HepG2 (cell line): Measurements from ENCODE around the gene ANKRD29. TPM values are rescaled to one million over a fixed set of nuclear protein-coding genes. Genes with fewer than 3 reads are reported as not detected.

Source experiments
- E2F2 ChIP-seq: sonication (generic); formaldehyde crosslinking; IDR thresholded peaks from 2 replicates; pipeline ENCODE4 v1.4.0; 2020; ENCODE audit warnings: missing genetic modification reagents, borderline replicate concordance
- LRRFIP1 ChIP-seq: sonication (generic); formaldehyde crosslinking; conservative IDR thresholded peaks from 2 replicates; pipeline ENCODE4 v1.4.0; 2020; ENCODE audit warnings: missing genetic modification reagents
- NFE2L2 ChIP-seq: fragments of 150-350 bp; IDR thresholded peaks from 2 replicates; pipeline ENCODE4 v1.6.1; 2014; ENCODE audit warnings: low read length
- RORA ChIP-seq: sonication (generic); formaldehyde crosslinking; IDR thresholded peaks from 2 replicates; pipeline ENCODE4 v1.5.0; 2020; ENCODE audit warnings: mild to moderate bottlenecking, missing genetic modification reagents, moderate library complexity
- TGIF2 ChIP-seq: IDR thresholded peaks from 2 replicates; pipeline ENCODE4 v1.6.1; 2016; ENCODE audit warnings: control low read depth, missing compliant biosample characterization
- ZNF101 ChIP-seq: sonication (generic); formaldehyde crosslinking; IDR thresholded peaks from 2 replicates; pipeline ENCODE4 v1.4.0; 2020; ENCODE audit warnings: mild to moderate bottlenecking, low read depth, missing genetic modification reagents, borderline replicate concordance
- ZNF12 ChIP-seq: sonication (generic); formaldehyde crosslinking; IDR thresholded peaks from 2 replicates; pipeline ENCODE4 v1.5.0; 2020; ENCODE audit warnings: missing genetic modification reagents
- ZNF138 ChIP-seq: sonication (generic); formaldehyde crosslinking; IDR thresholded peaks from 2 replicates; pipeline ENCODE4 v1.5.0; 2020; ENCODE audit warnings: mild to moderate bottlenecking, low read depth, missing genetic modification reagents
- ZNF225 ChIP-seq: sonication (generic); formaldehyde crosslinking; IDR thresholded peaks from 2 replicates; pipeline ENCODE4 v1.4.0; 2020; ENCODE audit warnings: mild to moderate bottlenecking, missing genetic modification reagents
- polyA plus RNA-seq, 8 experiments: library from polyadenylated mRNA; depleted of rRNA in 3 of 8; stranded (reverse) in 7 of 8; unstranded in 1 of 8; fragments of >200 nt; fragmentation: Illumina TruSeq in 4 of 8; extraction: Trizol in 4 of 8; gene quantifications; 2 replicates each; pipeline versions ENCODE4 v1.2.1 to v1.2.3, GENCODE V29; 2011 to 2016; ENCODE audit warnings: low read depth in 4 of 8, missing spikeins in 1 of 8, mixed read lengths in 1 of 8; ENCODE audit not compliant: insufficient read depth in 1 of 8
- total RNA-seq, 5 experiments: library from RNA; depleted of rRNA; stranded (reverse); fragments of >200 nt; fragmentation: Illumina TruSeq; extraction: Trizol; gene quantifications; 2 replicates each; pipeline ENCODE4 v1.2.3, GENCODE V29; 2016; ENCODE audit warnings: low read depth in 1 of 5
- TF ChIP-seq, protein P1 (sequence below): sonication (generic); formaldehyde crosslinking; IDR thresholded peaks from 2 replicates; pipeline ENCODE4 v1.4.0; 2020; ENCODE audit warnings: missing genetic modification reagents
- TF ChIP-seq, protein P2 (sequence below): IDR thresholded peaks from 2 replicates; pipeline ENCODE4 v1.6.1; 2016; ENCODE audit warnings: low read depth, control low read depth
- TF ChIP-seq, protein P3 (sequence below): sonication (generic); formaldehyde crosslinking; IDR thresholded peaks from 2 replicates; pipeline ENCODE4 v1.9.0; 2021; ENCODE audit warnings: missing genetic modification reagents, mild to moderate bottlenecking, borderline replicate concordance
- TF ChIP-seq, protein P4 (sequence below): sonication (generic); formaldehyde crosslinking; IDR thresholded peaks from 2 replicates; pipeline ENCODE4 v1.5.0; 2020; ENCODE audit warnings: mild to moderate bottlenecking, missing genetic modification reagents

Gene ANKRD29
- total and polyA plus RNA-seq, 2 of the 13 experiments (the other 11 are each of a cell fraction or from before 2014, with no cell fraction given) = not detected

DNA sequence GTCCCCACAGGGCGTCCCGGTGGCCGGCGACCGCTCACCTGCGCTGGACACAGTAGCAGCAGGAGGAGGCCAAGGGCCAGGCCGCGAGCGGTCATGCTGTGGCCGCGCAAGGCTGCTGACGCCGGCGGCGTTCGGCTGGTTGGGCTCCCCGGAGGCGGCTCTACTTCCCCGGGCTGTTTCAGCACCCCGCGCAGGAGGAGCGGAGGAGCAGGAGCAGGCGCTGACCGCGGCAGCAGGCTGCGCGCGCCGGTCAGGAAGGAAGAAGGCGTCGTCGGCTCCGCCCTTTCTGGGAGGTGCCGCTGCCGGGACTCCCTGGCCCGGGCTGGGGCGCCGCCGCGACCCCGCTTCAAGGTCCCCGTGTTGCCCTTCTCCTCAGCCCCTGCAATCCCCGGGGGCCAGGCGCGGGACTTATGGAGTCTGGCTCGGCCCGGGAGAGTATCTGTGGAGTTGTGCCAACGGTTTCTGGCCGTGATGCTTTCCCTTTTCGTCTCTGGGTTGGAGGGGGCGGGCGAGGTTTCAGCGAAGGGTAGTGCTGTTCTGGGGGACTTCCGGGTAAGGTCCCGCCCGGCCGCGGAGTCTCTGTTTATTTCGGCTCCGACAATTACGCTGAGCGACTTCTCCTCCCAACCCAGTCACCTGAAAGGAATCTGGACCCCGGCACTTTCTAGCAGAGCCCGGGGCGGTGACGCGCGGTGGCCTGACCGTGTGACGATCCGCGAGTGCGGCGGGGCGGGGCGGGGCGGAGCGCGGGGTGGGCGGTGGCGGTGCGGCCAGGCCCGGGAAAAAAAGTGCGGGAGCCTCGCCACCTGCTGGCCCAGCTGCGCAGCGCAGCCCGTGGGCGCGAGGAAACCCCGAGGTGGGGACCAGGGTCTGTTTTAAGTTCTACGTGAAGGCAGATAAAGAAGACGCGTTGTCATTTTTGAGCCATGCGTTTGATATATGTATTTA is 76.2 kb downstream of the ANKRD29 start, which contains the start of gene NPC1 (continued):
- TF ChIP-seq, protein P1, sequence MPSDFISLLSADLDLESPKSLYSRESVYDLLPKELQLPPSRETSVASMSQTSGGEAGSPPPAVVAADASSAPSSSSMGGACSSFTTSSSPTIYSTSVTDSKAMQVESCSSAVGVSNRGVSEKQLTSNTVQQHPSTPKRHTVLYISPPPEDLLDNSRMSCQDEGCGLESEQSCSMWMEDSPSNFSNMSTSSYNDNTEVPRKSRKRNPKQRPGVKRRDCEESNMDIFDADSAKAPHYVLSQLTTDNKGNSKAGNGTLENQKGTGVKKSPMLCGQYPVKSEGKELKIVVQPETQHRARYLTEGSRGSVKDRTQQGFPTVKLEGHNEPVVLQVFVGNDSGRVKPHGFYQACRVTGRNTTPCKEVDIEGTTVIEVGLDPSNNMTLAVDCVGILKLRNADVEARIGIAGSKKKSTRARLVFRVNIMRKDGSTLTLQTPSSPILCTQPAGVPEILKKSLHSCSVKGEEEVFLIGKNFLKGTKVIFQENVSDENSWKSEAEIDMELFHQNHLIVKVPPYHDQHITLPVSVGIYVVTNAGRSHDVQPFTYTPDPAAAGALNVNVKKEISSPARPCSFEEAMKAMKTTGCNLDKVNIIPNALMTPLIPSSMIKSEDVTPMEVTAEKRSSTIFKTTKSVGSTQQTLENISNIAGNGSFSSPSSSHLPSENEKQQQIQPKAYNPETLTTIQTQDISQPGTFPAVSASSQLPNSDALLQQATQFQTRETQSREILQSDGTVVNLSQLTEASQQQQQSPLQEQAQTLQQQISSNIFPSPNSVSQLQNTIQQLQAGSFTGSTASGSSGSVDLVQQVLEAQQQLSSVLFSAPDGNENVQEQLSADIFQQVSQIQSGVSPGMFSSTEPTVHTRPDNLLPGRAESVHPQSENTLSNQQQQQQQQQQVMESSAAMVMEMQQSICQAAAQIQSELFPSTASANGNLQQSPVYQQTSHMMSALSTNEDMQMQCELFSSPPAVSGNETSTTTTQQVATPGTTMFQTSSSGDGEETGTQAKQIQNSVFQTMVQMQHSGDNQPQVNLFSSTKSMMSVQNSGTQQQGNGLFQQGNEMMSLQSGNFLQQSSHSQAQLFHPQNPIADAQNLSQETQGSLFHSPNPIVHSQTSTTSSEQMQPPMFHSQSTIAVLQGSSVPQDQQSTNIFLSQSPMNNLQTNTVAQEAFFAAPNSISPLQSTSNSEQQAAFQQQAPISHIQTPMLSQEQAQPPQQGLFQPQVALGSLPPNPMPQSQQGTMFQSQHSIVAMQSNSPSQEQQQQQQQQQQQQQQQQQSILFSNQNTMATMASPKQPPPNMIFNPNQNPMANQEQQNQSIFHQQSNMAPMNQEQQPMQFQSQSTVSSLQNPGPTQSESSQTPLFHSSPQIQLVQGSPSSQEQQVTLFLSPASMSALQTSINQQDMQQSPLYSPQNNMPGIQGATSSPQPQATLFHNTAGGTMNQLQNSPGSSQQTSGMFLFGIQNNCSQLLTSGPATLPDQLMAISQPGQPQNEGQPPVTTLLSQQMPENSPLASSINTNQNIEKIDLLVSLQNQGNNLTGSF (CRISPR knock-in tag) = no peak
- TF ChIP-seq NFE2L2 (no peak), LRRFIP1 (CRISPR knock-in tag) (no peak), ZNF225 (CRISPR knock-in tag) (no peak), RORA (CRISPR knock-in tag) (no peak), TGIF2 (peak; percentile 67; the same call in 1 of the 2 replicates), ZNF12 (CRISPR knock-in tag) (no peak), ZNF138 (CRISPR knock-in tag) (0 out of 2 replicates have a peak, but pooled peaks have one; percentile 67), ZNF101 (CRISPR knock-in tag) (no peak), E2F2 (CRISPR knock-in tag) (no peak; the same call in 1 of the 2 replicates)
- TF ChIP-seq, protein P2, sequence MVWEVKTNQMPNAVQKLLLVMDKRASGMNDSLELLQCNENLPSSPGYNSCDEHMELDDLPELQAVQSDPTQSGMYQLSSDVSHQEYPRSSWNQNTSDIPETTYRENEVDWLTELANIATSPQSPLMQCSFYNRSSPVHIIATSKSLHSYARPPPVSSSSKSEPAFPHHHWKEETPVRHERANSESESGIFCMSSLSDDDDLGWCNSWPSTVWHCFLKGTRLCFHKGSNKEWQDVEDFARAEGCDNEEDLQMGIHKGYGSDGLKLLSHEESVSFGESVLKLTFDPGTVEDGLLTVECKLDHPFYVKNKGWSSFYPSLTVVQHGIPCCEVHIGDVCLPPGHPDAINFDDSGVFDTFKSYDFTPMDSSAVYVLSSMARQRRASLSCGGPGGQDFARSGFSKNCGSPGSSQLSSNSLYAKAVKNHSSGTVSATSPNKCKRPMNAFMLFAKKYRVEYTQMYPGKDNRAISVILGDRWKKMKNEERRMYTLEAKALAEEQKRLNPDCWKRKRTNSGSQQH (CRISPR knock-in tag) = peak; percentile 75; the same call in 1 of the 2 replicates
- TF ChIP-seq, protein P3, sequence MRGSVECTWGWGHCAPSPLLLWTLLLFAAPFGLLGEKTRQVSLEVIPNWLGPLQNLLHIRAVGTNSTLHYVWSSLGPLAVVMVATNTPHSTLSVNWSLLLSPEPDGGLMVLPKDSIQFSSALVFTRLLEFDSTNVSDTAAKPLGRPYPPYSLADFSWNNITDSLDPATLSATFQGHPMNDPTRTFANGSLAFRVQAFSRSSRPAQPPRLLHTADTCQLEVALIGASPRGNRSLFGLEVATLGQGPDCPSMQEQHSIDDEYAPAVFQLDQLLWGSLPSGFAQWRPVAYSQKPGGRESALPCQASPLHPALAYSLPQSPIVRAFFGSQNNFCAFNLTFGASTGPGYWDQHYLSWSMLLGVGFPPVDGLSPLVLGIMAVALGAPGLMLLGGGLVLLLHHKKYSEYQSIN (CRISPR knock-in tag) = no peak
- TF ChIP-seq, protein P4, sequence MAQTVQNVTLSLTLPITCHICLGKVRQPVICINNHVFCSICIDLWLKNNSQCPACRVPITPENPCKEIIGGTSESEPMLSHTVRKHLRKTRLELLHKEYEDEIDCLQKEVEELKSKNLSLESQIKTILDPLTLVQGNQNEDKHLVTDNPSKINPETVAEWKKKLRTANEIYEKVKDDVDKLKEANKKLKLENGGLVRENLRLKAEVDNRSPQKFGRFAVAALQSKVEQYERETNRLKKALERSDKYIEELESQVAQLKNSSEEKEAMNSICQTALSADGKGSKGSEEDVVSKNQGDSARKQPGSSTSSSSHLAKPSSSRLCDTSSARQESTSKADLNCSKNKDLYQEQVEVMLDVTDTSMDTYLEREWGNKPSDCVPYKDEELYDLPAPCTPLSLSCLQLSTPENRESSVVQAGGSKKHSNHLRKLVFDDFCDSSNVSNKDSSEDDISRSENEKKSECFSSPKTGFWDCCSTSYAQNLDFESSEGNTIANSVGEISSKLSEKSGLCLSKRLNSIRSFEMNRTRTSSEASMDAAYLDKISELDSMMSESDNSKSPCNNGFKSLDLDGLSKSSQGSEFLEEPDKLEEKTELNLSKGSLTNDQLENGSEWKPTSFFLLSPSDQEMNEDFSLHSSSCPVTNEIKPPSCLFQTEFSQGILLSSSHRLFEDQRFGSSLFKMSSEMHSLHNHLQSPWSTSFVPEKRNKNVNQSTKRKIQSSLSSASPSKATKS = no peak
